HG02885 (cell line): Measurements from ENCODE around the gene CACNA1C.
"Not testable (repeated sequence)": the region's sequence is repeated elsewhere in the genome, so short reads cannot be mapped to it uniquely, and the experiment has no call there.

ENCODE experiments used
- ATAC-seq: cut with Tn5 transposase; IDR thresholded peaks from one replicate; pipeline ENCODE4 v1.9.1; 2021; ENCODE audit warnings: mild to moderate bottlenecking; ENCODE audit not compliant: unreplicated experiment, poor library complexity

CACNA1C gene

DNA sequence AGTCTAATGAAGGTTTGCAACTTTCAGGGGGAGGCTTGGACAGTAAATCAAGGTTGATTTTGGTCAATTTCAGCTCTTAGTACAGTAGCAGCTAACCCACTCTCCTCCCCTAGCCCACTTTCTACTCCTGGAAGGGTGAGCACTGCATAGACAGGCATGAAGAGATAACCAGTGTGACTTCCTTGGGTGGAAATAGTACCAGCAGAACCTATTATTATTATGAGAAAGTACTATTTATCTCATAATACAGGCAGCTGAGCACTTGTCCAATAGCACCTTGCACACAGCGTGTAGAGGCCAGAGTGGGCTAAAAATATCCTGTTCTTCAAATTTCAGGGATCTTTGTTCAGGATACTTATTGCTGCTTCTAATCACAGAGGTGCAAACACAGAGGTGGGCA is 645.8 kb downstream of the CACNA1C start:
- ATAC-seq, result no peak

DNA sequence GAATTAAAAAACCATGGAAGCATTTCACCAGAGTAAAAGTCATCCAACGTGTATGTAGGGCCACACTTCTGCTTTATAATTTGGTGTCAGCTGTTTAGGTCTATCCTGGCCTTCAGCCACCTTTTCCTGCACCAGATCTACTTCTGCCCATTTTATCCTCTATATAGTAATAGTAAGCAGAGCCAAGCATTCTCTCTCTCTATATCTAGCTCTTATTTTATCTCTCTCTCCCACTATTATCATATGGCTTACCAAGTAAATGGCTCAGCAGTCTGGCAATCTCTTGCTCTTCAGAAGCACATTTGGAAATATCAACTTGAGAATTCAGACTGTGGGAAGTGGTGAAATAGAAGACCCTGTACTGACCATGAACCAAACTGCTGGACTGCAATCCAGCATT is 657.9 kb downstream of the CACNA1C start:
- ATAC-seq, result no peak

DNA sequence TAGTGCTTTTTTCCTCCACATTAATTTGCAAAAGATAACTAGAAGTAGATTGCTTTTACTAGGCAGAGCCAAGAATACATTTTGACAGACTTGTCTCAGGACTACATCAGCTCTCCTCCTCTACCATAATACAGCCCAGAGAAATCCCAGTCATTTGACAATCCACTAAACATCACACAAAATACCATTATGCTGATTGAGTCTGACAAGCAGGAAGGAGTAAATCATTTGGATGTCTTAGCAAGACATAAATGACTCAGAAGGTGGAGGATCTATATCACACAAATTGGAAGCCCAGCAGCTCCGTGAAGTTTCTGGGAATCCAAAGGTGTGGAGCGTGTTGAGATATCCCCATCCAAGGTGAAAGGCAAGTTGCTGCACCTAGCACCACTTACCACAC is 666.6 kb downstream of the CACNA1C start:
- no peak for ATAC-seq

DNA sequence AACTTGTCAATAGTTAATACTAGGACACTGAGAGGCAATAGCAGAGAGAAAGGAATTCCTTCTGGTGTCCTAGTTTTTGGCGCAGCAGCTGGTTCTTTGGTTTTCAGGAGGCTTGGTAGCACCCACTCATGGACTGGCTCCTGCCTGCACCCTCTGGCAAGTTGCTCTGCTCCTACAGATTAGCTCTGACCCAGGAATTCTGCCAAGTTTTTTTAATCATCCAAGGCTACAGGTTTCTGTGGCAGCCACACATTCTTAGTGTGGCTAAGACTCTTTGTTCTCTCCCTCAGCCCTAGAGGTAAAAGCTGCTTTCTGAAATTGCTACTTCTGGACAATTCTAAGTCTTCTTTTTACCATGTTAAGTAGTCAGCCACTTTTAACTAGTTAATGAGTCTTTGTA is 670.0 kb downstream of the CACNA1C start:
- ATAC-seq, result no peak

DNA sequence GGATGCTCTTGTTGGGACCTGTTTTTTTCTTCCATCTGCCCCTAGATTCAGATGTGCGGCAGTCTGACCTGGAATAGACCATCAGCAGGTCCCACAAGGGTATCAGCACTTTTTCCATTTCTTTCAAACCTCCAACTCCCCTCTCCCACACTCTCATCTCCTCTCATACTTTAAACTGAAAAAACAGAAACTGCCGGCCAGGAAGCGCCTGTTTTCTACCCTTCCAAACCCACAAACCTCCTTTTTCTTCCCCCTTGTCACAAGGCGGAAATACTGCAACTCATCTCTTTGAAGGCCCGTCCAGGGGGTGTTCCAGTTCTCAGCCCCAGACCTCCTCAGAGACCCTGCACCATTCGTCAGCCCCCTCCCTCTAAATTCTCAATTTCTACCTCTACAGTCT is 679.5 kb downstream of the CACNA1C start:
- ATAC-seq, result no peak

DNA sequence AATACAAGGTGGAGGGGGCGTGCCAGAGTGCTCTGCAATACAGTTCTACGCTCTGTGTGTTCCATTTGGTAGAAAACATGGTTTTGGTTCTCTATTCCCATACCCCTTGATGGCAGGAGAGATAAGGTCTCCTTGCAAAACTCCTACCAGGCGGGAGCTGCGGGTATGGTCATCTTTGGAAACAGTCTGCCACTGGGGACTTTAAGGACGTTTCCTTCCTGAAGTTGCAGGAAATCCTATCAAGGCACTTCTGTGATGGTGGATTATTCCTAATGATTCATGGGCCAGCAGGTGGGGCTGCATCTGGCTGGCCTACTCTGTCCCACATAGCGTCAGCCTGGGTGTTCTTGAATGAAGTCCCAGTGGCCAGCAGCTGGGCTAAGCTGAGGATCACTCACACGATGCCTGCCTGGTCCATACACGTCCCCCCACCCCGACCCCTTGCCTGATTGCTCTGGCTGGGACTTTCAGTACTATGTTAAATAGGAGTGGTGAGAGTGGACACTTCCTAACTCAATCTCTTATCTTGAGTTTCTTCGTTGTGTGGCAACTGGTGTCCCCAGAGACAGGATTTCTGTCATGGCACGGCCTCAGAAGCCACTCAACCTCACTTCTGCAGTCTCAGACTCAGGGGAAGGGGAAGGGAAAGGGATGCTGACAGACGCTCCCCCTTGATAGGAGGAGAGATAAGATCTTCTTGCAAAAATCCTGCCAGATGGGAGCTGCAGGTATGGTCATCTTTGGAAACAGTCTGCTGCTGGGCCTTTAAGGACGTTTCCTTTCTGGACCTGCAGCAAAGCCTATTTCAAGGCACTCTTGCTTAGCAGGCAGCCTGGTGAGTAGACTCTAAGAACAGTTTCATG is 680.9 kb downstream of the CACNA1C start:
- ATAC-seq, result no peak

DNA sequence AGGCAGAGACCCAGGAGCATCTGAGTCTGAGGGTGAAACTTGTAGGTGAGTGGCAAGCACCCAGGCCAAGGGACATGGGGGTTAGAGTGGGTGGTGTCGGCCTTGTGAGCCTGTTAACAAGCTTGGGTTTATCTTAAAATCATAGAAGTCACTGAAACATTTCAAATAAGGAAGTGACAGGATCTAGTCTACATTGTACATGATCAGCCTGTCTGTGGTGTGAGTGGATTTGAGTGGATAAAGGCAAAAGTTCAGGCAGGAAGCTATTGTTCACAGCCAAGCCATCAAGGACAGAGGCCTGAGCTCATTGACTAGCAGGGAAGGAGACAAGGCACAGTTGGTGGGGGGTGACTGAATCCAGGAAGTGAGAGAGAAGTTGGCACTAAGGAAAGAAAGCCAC is 682.6 kb downstream of the CACNA1C start:
- no peak for ATAC-seq

DNA sequence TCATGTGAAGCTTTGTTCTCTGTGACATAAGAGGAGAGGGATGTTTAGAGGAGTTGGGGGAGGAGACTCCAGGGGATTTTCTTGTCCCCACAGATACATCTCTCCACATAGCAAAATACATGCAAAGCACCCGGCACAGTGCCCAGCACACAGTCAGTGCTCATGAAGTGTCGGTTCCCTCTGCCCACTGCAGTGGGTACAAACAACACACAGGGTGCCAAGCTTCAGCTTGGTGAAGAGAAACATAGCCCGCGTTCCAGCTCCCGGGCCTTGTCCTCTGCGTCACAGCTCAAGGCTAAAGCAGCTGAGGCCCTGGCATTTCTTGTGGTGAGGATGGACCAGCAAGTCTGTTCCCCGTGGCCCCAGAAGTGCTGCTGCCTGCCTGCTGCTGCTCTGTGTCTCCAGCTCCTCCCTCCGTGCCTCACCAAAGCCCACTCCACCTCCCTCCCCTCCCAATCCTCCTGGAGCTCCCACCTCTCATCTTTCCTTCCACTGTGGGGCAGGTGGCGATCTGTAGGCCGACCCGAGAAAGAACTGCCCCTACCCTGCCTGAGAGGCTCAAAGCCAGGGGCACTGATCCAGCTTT is 685.0 kb downstream of the CACNA1C start:
- ATAC-seq, result no peak

DNA sequence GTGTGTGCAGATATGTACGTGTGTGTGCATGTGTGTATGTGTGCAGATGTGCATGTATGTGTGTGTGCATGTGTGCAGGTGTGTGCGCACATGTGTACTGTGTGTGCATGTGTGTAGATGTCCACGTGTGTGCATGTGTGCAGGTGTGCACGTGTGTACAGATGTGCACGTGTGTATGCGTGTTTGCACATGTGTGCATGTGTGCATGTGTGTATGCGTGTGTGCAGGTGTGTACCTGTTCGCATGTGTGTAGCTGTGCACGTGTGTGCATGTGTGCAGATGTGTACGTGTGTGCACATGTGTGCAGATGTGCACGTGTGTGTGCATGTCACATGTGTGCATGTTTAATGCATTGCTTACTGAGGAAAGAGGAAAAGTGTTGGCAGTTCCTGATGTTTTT is 686.3 kb downstream of the CACNA1C start:
- no peak for ATAC-seq

DNA sequence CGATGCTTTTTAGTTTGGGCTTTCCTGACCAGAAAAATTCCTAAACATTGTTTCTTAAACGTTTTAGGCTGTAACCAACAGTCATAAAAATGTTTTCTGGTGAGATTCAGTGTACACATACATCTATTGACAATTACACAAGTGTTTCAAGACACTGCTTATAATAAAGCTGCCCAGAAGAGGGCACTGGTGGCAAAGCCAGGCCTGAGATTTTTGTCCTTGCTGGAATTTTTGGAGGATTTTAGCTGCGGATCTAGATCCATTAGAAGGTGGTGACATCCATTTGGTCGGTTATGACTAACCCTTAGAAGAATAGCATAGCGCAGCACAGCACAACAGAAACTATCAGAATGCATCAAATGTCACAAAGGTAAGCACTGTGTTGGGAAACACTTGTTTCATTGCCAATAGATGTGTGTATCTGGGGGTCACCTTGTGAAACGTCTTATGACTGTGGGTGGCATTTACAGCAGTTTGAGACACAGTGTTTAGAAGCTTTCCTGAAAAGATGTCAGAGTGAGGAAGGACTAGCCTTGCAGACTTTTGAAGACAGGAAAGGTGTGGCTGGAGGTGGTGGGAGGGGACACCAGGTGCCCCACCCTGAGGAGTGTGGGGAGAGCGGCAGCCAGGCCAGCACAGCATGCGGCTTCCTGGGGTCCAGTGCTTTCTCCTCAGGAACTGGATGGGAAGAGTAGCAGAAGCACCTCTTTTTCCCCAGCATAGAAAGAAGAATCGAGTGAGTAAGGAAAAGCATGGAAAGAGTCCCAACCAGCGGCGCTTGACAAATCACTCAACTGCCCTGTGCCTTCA is 687.2 kb downstream of the CACNA1C start:
- ATAC-seq, result no peak

DNA sequence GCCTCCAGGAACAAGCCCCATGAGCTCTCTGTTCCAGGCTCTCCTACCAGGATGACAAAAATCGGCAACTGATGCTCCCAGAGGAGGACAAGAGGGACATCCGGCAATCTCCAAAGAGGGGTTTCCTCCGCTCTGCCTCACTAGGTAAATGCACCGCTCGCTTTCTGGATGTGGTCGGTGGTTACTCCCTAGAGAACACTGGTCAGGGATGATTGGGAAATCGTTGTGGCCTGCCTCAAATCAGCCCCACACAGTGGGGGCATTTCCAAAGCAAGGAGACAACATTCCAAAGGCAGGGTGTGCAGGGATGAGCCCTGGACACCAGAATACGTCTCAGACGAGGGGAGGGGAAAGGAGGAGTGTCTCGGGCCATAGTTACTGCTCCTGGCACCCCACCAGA is 689.2 kb downstream of the CACNA1C start:
- ATAC-seq, result not testable (repeated sequence)

DNA sequence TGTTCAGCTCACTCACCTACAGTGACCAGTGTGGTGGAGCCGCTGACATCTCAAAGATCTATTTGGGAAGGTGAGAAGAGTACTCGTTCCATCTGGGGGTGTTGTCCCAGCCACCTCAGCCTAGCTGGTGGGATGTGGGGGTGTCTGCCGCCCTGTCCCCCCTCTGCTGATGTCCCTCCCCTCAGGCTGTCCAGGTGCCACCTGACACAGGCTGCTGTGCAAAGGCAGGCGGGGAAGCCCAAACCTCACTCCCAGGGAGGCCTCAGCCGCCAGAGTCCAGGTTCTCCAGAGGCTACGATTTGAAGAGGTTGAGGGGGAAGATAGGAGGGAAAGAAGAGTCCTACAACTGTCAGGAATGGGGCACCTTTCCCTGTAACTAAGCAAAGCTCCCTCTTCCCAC is 690.7 kb downstream of the CACNA1C start:
- no peak for ATAC-seq

DNA sequence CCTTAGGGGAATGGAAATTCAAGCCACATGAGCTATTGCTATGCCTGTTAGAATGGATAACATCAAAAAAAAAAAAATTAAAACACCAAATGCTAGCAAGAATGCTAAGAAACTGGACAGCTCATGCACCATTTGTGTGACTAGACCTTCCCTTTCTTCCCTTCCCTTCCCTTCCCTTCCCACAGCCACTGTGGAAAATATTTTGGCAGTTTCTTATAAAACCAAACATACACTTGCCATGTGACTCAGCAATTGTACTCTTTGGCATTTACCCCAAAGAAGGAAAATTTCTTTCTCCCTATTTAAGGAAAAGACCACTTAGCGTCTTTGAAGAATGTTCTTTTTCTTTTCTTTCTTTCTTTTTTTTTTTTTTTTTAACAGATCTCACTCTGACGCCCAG is 692.9 kb downstream of the CACNA1C start:
- ATAC-seq, result no peak
